Esophagus muscularis mucosa (tissue), 4 donors: ENCODE results near the gene LSM10.

Source experiments
- CTCF ChIP-seq, 3 experiments: fragments of 200-600 bp in 2 of 3; fragments of 450-650 bp in 1 of 3; sonication (generic) in 2 of 3; IDR thresholded peaks; one replicate each; pipeline ENCODE4 v1.5.1; 2017 to 2019; ENCODE audit warnings: antibody characterized with exemption in 3 of 3, mild to moderate bottlenecking in 2 of 3, moderate library complexity in 1 of 3
- EP300 ChIP-seq: sonication (generic); formaldehyde crosslinking; IDR thresholded peaks from one replicate; pipeline ENCODE4 v1.6.1; 2017; ENCODE audit warnings: antibody characterized with exemption
- POLR2A ChIP-seq: fragments of 450-650 bp; IDR thresholded peaks from one replicate; pipeline ENCODE4 v1.6.1; 2017; ENCODE audit warnings: antibody characterized with exemption, moderate library complexity, mild to moderate bottlenecking, low read depth
- POLR2AphosphoS5 ChIP-seq, 2 donors: sonication (generic); formaldehyde crosslinking; IDR thresholded peaks; one replicate each; pipeline ENCODE4 v1.6.1; 2017; ENCODE audit warnings: antibody characterized with exemption in 2 of 2

- no peak for TF ChIP-seq POLR2A
- TF ChIP-seq POLR2AphosphoS5 (IDR thresholded peaks at IDR 0.05): no peak
- TF ChIP-seq CTCF (IDR thresholded peaks at IDR 0.05): no peak
- TF ChIP-seq EP300: no peak
Measured at GRCh38 chr1:36419569-36419968, 21.9 kb upstream of the LSM10 start.
